HG02973 (cell line): ENCODE data around the gene PCBP3.
"Not testable (repeated sequence)": the region's sequence is repeated elsewhere in the genome, so short reads cannot be mapped to it uniquely, and the experiment has no call there.

ENCODE experiments used
- ATAC-seq: cut with Tn5 transposase; IDR thresholded peaks from one replicate; pipeline ENCODE4 v1.9.1; 2021; ENCODE audit warnings: moderate library complexity; ENCODE audit not compliant: unreplicated experiment

The PCBP3 gene

GRCh38 chr21:45823100-45823681, 179.7 kb downstream of the PCBP3 start:
- ATAC-seq = no peak

DNA sequence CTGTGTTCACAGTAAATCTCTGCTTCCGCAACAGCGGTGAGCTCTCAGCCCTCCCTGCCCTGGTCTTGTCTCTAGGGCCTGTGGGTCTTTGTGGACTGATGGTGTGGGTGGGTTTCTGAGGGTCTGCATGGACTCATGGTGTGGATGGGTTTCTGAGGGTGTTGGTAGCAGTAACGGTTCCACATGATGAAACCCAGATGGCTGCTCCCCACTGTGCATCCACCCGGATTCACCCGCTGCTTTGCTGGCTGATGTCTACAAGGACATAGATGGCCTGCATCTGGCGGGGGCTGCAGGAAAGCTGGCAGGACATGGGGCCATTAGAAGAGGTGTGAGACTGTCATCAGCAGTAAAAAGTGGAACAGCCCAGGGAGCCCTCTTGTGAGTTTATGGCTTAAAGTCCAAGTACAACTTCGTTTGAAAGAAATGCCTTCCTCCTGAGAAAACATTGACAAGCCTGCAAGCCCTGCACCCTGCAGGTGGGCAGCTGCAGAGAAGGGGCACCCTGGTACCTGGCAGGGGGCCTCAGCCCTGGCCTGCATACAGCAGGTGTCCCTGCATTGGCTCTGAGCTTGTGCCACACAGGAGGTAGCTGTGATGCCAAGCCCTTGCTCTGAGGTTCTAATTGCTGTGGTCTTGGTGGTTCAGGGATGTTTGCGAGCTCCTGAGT, 181.2 kb downstream of the PCBP3 start:
- ATAC-seq = no peak

- no peak for ATAC-seq
Observed at GRCh38 chr21:45825219-45825618, 181.7 kb downstream of the PCBP3 start.

DNA sequence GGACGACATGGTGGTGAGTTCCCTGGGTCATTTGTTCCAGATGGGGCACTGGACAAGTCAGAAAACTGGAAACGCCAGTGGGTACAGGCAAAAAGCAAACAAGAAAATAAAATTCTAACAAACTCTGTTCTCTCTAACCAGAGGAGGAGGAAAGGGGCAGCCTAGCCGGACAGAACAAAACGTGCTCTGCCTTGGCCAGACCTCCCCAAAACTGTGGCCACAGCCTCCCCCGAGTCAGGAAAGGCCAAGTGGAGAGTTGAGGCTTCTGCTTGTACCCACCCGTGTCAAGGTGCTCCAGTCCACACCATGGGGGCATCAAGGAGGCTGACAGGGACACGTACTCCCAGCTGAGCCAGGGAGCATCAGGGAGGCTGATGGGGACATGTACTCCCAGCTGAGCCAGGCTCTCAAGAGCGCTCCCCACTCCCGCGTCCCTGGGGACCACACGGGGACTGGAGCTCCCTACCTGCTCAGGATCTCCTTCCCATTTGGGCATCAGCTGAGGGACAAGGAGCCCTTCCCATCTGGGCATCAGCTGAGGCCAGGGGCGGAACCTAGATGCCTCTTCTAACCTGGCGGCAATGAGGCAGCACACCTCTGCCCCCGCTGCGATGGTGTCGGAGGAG, 183.3 kb downstream of the PCBP3 start:
- no peak for ATAC-seq

- no peak for ATAC-seq
Observed at GRCh38 chr21:45827302-45827692, 183.8 kb downstream of the PCBP3 start.

GRCh38 chr21:45827881-45828579, 184.5 kb downstream of the PCBP3 start:
- ATAC-seq = no peak

GRCh38 chr21:45828580-45829570, 185.3 kb downstream of the PCBP3 start:
- no peak for ATAC-seq

GRCh38 chr21:45829668-45830067, 186.1 kb downstream of the PCBP3 start:
- no peak for ATAC-seq

GRCh38 chr21:45830221-45830640, 186.7 kb downstream of the PCBP3 start:
- no peak for ATAC-seq

DNA sequence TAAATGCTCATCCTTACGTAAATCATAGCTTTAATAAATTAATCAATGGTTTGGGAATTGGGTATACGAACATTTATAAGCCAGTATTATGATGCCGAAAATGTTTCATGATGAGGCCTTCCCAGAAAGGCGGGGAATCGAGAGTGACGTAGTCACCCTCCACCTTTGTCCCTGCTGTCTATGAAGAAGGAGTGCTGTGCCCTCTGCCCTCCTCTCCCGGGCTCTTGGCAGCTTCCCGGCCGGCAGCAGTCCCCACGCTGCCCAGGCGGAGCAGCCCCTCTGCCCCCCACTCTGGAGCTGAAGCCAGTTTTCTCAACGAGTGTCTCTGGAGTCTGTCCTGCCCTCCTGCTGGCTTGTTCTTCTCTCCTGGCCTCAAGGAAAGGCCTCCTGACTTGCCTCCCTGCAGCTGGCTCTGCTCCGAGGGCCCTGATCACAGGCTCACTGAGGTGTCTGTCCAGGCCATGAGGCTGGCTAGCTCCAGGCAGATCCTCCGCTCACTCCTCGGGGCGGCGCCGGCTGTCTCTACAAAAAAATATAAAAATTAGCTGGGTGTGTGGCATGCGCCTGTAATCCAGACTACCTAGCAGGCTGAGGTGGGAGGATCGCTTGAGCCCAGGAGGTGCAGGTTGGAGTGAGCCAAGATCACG, 187.3 kb downstream of the PCBP3 start:
- no peak for ATAC-seq

DNA sequence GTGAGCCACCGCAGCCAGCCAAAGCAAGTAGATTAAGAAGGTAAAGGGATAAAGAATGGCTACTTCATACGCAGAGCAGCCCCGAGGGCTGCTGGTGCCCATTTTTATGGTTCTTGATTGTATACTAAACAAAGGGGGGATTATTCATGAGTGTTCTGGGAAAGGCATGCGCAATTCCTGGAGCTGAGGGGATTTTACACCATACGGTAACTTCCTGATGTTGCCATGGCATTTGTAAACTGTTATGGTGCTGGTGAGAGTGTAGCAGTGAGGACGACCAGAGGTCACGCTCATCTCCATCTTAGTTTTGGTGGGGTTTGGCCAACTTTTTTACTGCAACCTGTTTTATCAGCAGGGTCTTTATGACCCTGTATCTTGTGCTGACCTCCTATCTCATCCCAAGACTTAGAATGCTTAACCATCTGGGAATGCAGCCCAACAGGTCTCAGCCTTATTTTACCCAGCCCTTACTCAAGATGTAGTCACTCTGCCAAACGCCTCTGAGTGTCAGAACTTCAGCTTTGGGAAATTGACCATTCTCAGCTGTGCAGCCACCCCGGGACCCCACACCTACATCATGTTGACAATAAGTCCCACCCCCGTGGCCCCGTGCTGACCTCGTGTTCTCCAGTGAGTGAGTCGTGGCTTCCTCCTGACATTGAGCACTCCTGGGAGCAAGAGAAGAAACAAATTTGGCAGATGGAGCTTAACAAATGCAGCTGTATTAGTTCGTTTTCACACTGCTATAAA, 188.6 kb downstream of the PCBP3 start:
- ATAC-seq = no peak

DNA sequence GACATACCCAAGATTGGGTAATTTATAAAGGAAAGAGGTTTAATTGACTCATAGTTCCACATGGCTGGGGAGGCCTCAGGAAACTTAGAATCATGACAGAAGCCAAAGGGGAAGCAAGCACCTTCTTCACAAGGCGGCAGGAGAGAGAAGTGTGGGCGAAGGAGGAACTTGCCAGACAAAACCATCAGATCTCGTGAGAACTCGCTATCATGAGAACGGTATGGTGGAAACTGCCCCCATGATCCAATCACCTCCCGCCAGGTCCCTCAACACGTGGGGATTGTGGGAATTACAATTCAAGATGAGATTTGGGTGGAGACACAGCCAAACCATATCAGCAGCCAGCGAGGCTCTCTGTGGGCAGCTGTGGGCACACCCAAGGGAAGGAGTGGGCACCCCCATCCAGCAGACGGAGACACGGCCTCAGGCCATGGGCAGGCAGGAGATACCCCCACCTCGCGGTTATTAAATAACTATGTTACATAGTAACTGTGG, 189.3 kb downstream of the PCBP3 start:
- ATAC-seq = not testable (repeated sequence)

- ATAC-seq = no peak
Observed at GRCh38 chr21:45833414-45833813, 189.9 kb downstream of the PCBP3 start.

DNA sequence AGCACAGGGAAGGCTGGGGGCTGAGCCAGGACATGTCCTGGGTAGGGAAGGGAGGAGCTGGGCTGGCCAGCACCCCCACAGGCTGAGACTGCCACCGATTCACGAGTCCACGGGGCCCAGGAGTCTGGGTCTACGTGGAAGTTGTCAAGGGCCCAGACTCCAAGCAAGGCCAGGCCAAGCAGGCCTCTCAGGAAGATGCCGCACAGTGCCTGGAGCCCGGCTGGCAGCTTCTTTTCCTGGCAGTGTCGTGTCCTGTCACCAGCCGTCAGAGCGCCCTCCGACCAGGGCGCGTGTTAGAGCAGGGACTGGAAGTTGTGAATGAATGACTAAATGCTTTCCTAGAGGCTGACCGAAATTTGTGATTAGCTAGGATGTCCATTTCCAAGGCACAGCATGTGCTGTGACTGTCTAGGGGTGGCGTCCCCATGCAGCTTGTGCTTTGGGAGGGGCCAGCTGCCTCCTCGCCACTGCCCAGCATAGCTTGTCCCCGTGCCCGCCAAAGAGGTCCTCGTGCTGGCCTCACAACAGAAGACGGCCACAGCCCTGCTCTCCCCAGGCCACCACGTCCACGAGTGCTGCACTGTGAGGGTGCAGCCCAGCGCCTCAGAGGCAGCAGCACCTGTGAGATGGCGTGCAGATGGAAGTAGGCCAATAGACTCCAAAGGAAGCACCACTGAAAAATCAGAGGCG, 190.6 kb downstream of the PCBP3 start:
- no peak for ATAC-seq

DNA sequence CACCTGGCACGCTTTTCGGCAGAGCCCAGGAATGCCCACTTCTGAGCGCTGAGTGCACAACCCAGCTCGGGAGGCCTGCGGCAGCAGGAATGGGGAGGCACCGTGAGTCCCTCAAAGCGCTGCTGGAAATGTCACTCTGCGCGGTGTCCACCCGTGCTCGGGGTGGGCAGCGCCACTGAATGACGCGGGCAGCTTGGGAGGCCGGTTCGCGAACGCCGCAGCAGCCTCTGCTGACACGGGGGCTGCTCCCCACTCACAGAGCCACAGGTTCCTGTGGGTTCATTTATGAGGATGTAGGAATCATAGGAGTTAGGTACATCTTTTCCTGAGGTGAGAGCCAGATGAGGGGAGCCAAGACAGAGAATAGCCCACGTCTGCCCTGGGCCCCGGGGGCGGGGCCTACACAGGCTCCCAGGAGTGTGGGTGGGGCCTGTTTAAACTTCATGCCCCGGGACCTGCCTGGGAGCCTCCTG, 191.3 kb downstream of the PCBP3 start:
- ATAC-seq = no peak

GRCh38 chr21:45835301-45836267, 192.1 kb downstream of the PCBP3 start:
- ATAC-seq = no peak

DNA sequence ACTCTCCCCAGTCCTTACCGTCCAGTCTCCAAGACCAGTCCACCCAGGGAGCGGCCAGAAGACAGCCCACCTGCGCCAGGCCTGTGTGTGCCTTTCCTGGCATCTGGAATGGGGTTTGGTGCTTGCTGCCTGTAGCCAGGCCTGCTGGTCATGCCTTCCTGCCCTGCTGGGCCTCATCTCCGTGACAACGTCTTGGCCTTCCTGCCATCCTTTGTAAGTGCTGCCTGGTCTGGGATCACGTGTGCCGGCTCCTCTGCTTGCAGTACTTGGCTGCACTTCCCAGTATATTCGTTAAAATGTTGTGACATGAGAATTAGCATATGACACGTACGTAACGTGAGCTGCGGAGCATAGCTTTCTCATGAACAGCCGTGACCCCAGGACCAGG, 192.7 kb downstream of the PCBP3 start:
- no peak for ATAC-seq
